HG03354 (cell line): ENCODE measurements around the gene TUBE1.
"Not testable (repeated sequence)": the region's sequence is repeated elsewhere in the genome, so short reads cannot be mapped to it uniquely, and the experiment has no call there.

ENCODE experiments used
- ATAC-seq: cut with Tn5 transposase; IDR thresholded peaks from one replicate; pipeline ENCODE4 v1.9.1; 2021; ENCODE audit warnings: mild to moderate bottlenecking; ENCODE audit not compliant: unreplicated experiment, poor library complexity, severe bottlenecking

Gene TUBE1

DNA sequence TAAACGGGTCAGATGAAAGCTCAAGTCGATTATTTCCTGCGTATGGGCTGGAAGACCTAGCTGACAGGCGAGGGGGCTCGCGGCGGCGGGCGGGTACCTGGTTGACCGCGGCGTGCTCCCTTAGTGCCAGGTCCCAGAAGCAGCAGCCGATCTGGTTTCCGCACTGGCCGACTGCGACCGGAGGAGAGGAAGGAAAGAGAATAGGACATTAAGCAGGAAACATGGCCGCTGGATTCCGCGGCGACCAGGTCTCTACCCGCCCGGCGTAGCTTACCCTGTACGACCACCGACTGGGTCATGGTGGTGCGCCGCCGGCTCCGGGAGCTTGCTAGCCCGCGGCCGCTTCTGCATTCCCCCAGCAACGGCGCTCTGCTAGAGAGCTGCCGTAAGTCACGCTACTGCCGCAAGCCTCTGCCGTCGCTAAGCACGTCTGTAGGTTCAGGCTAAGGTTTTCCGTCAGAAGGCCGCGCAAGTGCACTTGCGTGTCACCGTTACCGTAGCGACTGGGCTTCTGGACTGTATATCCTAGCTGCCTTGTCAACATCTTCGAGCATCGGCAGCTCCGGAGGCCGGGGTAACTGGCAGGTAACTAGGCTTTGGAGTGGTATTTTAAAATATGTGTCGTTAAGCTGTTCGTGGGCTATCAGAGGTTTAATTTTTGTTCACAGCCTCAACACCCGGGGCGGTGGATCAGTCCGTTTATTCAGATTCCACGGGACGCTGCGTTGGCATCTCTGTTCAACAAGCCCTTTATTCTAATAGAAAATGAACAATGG is at the start of gene TUBE1, which contains the start of gene FAM229B:
Gene TUBE1, minus strand, starts transcription at position 347 of the 776 bp plus-strand sequence. Its CDS starts 48 bp downstream, at position 299.
Gene FAM229B, plus strand, starts transcription at position 456 of the 776 bp plus-strand sequence. CDS start 11,693 bp downstream, outside the sequence.
- ATAC-seq: peak; percentile 97

- ATAC-seq: no peak
Measured at GRCh38 chr6:112130878-112131277, 43.6 kb upstream of the TUBE1 start.

GRCh38 chr6:112128208-112128607 is 40.9 kb upstream of the TUBE1 start:
- no peak for ATAC-seq

DNA sequence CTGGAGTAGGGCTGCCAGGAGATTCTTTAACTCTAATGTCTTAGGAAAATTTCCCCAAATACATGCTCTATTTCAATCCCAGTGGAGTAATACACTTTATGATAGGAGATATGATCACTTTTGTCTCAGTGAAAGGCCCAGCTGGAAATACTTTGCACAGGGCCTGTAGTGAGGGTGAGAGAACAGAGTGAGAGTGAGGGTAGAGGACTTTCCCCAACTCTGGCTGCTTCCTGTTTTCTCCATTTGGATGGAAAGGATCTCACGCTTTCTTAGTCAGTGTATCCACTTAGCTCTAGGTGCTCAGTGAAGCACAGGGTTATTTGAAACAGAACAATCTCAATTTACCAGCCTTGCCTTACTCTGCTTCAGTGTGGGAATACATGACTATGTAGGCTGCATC is 36.7 kb upstream of the TUBE1 start:
- no peak for ATAC-seq

GRCh38 chr6:112122756-112123155 is 35.5 kb upstream of the TUBE1 start:
- ATAC-seq: no peak

GRCh38 chr6:112118034-112118433 is 30.8 kb upstream of the TUBE1 start:
- no peak for ATAC-seq

GRCh38 chr6:112117554-112117953 is 30.3 kb upstream of the TUBE1 start:
- ATAC-seq: no peak

DNA sequence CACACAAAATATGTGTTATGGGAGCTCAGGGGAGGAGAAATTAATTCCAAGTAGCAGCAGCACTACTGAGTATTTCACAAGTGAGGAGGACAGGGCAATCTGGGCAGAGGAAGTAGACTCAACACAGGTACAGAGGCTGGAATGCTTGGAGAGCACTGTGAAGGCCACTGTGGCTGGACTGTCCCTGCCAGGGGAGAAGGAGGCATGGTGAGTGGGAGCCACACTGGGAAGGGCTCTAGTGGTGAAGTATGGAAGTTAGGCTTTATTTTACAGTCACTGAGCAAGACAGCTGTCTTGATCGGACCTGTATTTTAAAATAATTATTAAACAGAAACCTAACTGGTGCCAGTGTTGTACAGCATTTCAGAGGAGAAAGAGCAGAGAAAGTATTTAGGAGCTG is 28.9 kb upstream of the TUBE1 start:
- ATAC-seq: no peak

- ATAC-seq: no peak
Measured at GRCh38 chr6:112114577-112115223, 27.4 kb upstream of the TUBE1 start.

DNA sequence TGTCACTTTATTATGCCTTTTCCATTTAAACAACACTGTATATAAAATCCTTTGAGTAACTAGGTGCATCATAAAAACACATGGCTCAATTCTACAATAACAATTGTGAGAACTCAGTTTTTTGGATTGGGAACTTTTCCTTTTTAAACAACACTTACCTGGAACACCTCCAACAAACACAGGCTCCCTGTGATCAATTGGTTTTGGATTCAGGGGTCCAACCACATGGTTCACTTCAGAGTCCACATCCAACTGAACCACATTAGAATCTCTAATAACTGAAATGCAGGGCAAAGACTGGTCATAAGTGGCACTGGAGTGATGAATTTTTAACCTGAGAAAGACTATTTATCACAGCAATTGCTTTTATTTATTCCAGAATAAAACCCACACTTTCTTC is 26.6 kb upstream of the TUBE1 start:
- ATAC-seq: no peak

DNA sequence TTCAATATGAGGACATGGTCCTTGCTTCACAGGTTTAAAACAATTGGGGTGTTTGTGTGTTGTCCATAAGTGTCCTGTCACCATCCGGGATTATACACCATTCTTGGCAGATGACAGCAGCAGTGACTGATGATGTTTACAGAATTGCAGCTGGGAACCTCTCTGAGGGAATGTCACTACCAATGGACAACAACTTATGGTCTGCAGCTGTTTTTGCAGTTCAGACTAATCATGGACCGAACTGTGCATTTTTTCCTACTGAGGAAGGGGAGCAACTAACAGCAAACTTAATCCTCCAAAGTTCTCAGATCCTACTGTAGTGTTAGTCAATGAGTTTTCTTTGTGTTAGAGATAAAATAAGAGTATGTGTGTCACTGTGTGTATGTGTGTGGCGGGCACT is 26.1 kb upstream of the TUBE1 start:
- no peak for ATAC-seq

DNA sequence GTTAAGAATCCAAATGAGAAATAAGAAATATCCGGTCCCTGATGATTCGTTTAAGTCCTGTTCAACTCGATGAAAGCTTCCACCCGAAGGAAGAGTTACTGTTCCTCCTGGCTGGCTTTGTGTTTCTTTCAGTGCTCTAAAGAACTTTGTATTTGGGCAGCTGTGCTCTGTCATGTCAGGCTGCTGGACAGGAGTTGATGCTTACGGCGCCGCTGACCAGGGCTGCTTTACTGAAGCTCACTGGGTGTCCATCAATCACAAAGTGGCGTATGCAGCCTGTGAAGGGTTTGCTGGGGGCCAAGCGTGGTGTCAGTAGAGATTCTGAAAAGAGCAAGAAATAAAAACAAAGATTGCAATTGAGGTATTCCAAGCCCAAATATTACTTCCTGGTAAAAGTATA is 22.0 kb upstream of the TUBE1 start:
- ATAC-seq: no peak

DNA sequence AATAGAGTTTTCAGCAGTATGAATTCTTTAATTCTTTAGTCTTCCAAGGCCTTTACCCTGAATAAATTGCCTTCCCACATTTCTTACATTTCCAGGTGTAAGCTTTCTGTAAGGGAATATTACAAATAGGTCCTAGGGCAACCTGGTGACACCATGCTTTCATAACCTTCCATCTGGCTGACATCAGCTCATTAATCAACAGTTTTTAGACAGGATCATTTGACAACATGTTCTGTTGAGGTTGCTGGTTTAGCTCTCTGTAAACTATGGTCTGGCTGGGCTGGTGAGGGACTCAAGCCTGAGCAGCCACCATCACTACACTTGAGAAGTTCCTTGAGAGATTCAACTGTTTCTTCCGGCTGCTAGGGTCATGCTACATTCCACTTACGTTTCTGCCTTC is 19.3 kb upstream of the TUBE1 start:
- no peak for ATAC-seq

DNA sequence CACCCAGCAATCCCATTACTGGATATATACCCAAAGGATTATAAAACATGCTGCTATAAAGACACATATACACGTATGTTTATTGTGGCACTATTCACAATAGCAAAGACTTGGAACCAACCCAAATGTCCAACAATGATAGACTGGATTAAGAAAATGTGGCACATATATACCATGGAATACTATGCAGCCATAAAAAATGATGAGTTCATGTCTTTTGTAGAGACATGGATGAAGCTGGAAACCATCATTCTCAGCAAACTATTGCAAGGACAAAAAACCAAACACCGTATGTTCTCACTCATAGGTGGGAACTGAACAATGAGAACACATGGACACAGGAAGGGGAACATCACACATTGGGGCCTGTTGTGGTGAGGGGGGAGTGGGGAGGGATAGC is 18.7 kb upstream of the TUBE1 start:
- ATAC-seq: not testable (repeated sequence)

DNA sequence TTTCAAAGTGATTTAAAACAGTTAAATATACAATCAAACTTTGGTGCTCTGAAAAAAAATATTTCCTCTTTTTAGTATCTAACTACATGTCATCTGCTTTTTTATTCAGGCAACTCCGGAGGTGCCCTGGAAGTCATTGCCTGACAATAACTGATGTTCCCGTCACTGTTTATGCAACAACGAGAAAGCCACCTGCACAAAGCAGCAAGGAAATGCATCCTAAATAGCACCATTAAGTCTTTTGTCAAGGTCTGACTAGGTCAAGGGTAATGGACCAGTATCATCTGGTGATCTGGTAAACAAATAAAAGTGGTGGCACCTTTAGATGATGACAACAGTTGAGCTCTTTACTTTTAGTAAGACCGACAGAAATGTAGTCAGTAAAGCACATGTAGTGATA is 13.3 kb upstream of the TUBE1 start:
- no peak for ATAC-seq

DNA sequence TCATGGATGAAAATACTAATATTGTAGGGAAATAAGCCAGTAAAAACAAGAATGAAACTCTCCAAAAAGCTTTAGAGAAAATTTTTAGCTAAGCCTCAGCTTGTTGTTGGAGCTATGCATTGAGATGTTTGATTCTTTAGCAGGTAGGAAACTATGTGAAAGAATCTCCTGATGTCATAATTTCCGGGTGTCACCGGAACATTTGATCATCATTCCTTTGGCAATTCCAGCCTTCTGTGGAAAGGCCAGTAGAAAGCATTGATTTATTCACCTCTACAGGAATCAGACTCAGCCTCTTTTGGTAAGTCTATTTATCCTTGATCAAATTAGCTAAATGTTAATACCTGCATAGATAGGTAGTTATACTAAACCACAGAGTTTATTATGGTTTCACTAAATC is 9.6 kb upstream of the TUBE1 start:
- no peak for ATAC-seq

GRCh38 chr6:112087916-112088315 is 634 bp upstream of the TUBE1 start:
- ATAC-seq: no peak

DNA sequence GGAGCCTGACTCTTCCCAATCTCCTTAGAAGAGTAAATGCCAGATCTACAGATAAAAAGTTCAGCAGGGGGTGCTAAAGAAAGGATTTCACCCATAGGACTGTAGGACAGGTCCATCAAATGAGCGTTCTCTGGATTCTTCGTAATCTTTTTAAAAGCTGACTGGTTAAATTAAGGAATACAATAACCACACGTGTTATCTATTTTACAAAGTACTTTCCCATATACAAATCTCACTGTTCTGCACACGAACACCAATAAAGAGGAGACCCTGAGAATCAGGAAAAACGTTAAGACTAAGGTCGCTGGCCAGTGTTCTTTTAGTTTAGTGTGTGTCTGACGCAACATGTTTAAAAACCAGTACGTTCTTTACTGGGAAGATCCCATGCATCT is 542 bp downstream of the TUBE1 start:
- peak; percentile 22 for ATAC-seq

DNA sequence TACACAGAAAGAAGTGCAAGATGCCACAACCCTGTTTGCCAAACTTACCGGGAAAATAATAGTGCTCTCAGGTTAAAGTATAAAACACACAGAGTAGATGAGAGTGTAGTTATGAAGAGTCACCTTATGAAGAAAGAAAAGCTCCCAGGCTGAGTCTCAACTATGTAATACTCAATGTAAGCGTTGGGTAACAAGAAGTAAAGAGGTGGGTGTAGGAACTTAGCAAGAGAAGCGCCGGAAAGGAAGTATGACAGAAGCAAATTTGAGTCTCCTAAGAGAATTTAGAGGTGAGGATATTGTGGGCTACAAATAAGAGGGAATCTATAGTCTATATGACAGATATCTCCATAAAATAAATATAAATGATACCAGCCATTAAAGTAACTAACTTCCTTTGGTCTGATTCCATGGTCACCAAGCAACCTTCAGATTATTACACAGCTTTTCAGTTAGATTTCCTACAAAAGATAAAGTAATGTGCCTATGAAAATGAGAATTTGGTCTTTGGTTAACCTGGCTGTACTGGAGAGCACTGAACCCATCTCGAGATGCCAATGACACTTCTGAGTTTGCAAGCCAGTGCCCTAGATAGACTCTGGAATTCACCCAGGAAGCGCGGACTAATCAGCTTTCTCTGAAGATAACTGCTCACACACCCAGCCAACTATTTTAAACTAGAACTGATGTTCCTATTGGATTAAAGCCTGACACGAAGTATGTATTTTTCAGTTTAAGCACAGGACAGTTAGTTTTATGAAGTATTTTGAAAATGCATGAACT is 1.8 kb downstream of the TUBE1 start:
- ATAC-seq: no peak

GRCh38 chr6:112081569-112081968 is 5.7 kb downstream of the TUBE1 start:
- no peak for ATAC-seq

DNA sequence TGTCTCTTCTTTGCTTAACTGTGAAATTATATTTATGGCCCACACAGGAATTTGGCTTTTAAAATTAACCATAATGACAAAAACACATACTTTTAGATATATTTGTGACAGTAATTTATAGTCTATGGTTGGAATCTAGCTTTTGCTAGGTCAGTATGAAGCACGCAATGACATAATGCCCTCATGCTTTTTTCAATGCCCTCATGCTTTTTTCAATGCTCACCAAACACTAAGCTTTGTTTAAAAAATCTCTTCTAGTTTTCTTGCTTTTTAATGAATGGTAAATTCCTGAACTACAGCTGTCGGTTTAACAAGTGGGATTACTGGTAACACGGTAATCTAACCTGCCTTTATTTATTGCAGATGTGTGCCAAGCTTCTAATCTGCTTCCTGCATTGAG is 20.7 kb downstream of the TUBE1 start:
- ATAC-seq: no peak
